SK-N-SH treated with all-trans-retinoic acid at 6 μM for 48 hours (cell line): ENCODE results near the gene S1PR4.

ENCODE experiments used
- ATAC-seq: fragments of 200-7000 bp; cut with Tn5 transposase; 3 replicates; pipeline ENCODE4 v1.9.1; 2020; ENCODE audit warnings: mild to moderate bottlenecking, moderate library complexity
- BACH2 ChIP-seq: fragments of 250-450 bp; sonication (Bioruptor Pico); IDR thresholded peaks from 2 replicates; pipeline ENCODE4 v1.9.0; 2021; ENCODE audit warnings: mild to moderate bottlenecking, borderline replicate concordance
- CREB5 ChIP-seq: fragments of 250-450 bp; sonication (Bioruptor Pico); IDR thresholded peaks from 2 replicates; pipeline ENCODE4 v1.5.1; 2020; ENCODE audit warnings: low read depth, mild to moderate bottlenecking, moderate library complexity
- CSDC2 ChIP-seq: fragments of 250-450 bp; sonication (Bioruptor Pico); IDR thresholded peaks from 2 replicates; pipeline ENCODE4 v1.5.0; 2020; ENCODE audit warnings: mild to moderate bottlenecking, moderate library complexity
- CSRNP3 ChIP-seq: fragments of 250-450 bp; sonication (Bioruptor Pico); IDR thresholded peaks from 2 replicates; pipeline ENCODE4 v1.5.1; 2021; ENCODE audit warnings: mild to moderate bottlenecking, moderate library complexity
- ESRRG ChIP-seq: fragments of 250-450 bp; sonication (Bioruptor Pico); IDR thresholded peaks from 2 replicates; pipeline ENCODE4 v1.6.1; 2021; ENCODE audit warnings: mild to moderate bottlenecking
- GLIS3 ChIP-seq: fragments of 250-450 bp; sonication (Bioruptor Pico); IDR thresholded peaks from 2 replicates; pipeline ENCODE4 v1.5.0; 2020; ENCODE audit warnings: mild to moderate bottlenecking, moderate library complexity
- ISL1 ChIP-seq: fragments of 250-450 bp; sonication (Bioruptor Pico); IDR thresholded peaks from 2 replicates; pipeline ENCODE4 v2.1.2; 2022; ENCODE audit warnings: mild to moderate bottlenecking, moderate library complexity
- PATZ1 ChIP-seq: fragments of 250-450 bp; sonication (Bioruptor Pico); IDR thresholded peaks from 2 replicates; pipeline ENCODE4 v1.8.0; 2020; ENCODE audit warnings: mild to moderate bottlenecking, moderate library complexity, borderline replicate concordance
- PPARA ChIP-seq: fragments of 250-450 bp; sonication (Bioruptor Pico); IDR thresholded peaks from 2 replicates; pipeline ENCODE4 v1.5.0; 2020; ENCODE audit warnings: mild to moderate bottlenecking, borderline replicate concordance
- RARB ChIP-seq: fragments of 250-450 bp; sonication (Bioruptor Pico); IDR thresholded peaks from 2 replicates; pipeline ENCODE4 v1.8.0; 2021; ENCODE audit warnings: mild to moderate bottlenecking, moderate library complexity
- SNAI2 ChIP-seq: fragments of 250-450 bp; sonication (Bioruptor Pico); IDR thresholded peaks from 2 replicates; pipeline ENCODE4 v1.5.0; 2020; ENCODE audit warnings: mild to moderate bottlenecking, moderate library complexity
- TCF4 ChIP-seq: fragments of 250-450 bp; sonication (Bioruptor Pico); IDR thresholded peaks from 2 replicates; pipeline ENCODE4 v1.8.0; 2021; ENCODE audit warnings: mild to moderate bottlenecking, moderate library complexity, borderline replicate concordance
- TOX ChIP-seq: fragments of 250-450 bp; sonication (Bioruptor Pico); IDR thresholded peaks from 2 replicates; pipeline ENCODE4 v1.8.0; 2021; ENCODE audit warnings: mild to moderate bottlenecking, moderate library complexity, borderline replicate concordance
- TSHZ2 ChIP-seq: fragments of 250-450 bp; sonication (Bioruptor Pico); IDR thresholded peaks from 2 replicates; pipeline ENCODE4 v1.5.0; 2020; ENCODE audit warnings: mild to moderate bottlenecking, moderate library complexity
- ZC3H10 ChIP-seq: fragments of 250-450 bp; sonication (Bioruptor Pico); IDR thresholded peaks from 2 replicates; pipeline ENCODE4 v1.5.1; 2021; ENCODE audit warnings: mild to moderate bottlenecking, moderate library complexity
- ZFP30 ChIP-seq: fragments of 450-650 bp; formaldehyde crosslinking; IDR thresholded peaks from 2 replicates; pipeline ENCODE4 v1.5.0; 2022; ENCODE audit warnings: mild to moderate bottlenecking, moderate library complexity
- ZNF565 ChIP-seq: fragments of 450-650 bp; formaldehyde crosslinking; conservative IDR thresholded peaks from 2 replicates; pipeline ENCODE4 v1.5.0; 2020; ENCODE audit warnings: low read depth, mild to moderate bottlenecking, moderate library complexity
- ZNF8 ChIP-seq: fragments of 450-650 bp; formaldehyde crosslinking; IDR thresholded peaks from 2 replicates; pipeline ENCODE4 v1.5.0; 2020; ENCODE audit warnings: mild to moderate bottlenecking, moderate library complexity

S1PR4 gene

GRCh38 chr19:3188627-3189596 lies 10.3 kb downstream of the S1PR4 start:
- no peak for ATAC-seq
- no peak for TF ChIP-seq ESRRG (CRISPR knock-in tag)
- no peak for TF ChIP-seq PPARA (CRISPR knock-in tag)
- no peak for TF ChIP-seq CSDC2
- TF ChIP-seq PATZ1 = no peak
- TF ChIP-seq ZC3H10 (CRISPR knock-in tag) = no peak
- no peak for TF ChIP-seq BACH2 (CRISPR knock-in tag)
- TF ChIP-seq ZFP30 (CRISPR knock-in tag) = no peak
- no peak for TF ChIP-seq TCF4 (CRISPR knock-in tag)
- no peak for TF ChIP-seq CSRNP3 (CRISPR knock-in tag)
- TF ChIP-seq GLIS3 (CRISPR knock-in tag) = no peak
- TF ChIP-seq ZNF565 (CRISPR knock-in tag) = no peak
- no peak for TF ChIP-seq CREB5 (CRISPR knock-in tag)
- TF ChIP-seq ISL1 = no peak

- TF ChIP-seq TCF4 (CRISPR knock-in tag) = no peak
- TF ChIP-seq ISL1 = no peak
- no peak for TF ChIP-seq SNAI2 (CRISPR knock-in tag)
- TF ChIP-seq TOX (CRISPR knock-in tag) = no peak
- TF ChIP-seq TSHZ2 = no peak
- no peak for TF ChIP-seq BACH2 (CRISPR knock-in tag)
- TF ChIP-seq CSDC2 = no peak
- TF ChIP-seq RARB = no peak
- TF ChIP-seq PATZ1 = no peak
- no peak for TF ChIP-seq GLIS3 (CRISPR knock-in tag)
- no peak for TF ChIP-seq PPARA (CRISPR knock-in tag)
- ATAC-seq = no peak
Observed at GRCh38 chr19:3189702-3190469, 11.3 kb downstream of the S1PR4 start.

GRCh38 chr19:3190470-3190770 lies 11.9 kb downstream of the S1PR4 start:
- TF ChIP-seq SNAI2 (CRISPR knock-in tag) (no peak), BACH2 (CRISPR knock-in tag) (no peak), TOX (CRISPR knock-in tag) (no peak), ZNF565 (CRISPR knock-in tag) (no peak), TSHZ2 (no peak), ZFP30 (CRISPR knock-in tag) (no peak), ZNF8 (CRISPR knock-in tag) (no peak)
- TF ChIP-seq, all 23 proteins: peak for 0
- no peak for ATAC-seq
